Fibroblast of lung (primary cell): ENCODE results near the gene IGFBPL1. TPM values are rescaled to one million over a fixed set of nuclear protein-coding genes. Genes with fewer than 3 reads are reported as not detected.

Experiments
- DNase-seq, 2 donors: peaks; one replicate each; pipeline versions ENCODE4 v3.0.0 to v3.0.0-alpha.2; 2010; ENCODE audit warnings: low read depth in 2 of 2
- H2AFZ ChIP-seq: 2 replicates; pipeline ENCODE4 v1.5.1; 2012; ENCODE audit warnings: low read length, control low read depth, inconsistent platforms
- H3K27ac ChIP-seq: 2 replicates; pipeline ENCODE4 v1.5.1; 2011; ENCODE audit warnings: low read length, control low read depth; ENCODE audit not compliant: insufficient read depth
- H3K27me3 ChIP-seq: 2 replicates; pipeline ENCODE4 v1.5.1; 2011; ENCODE audit warnings: mild to moderate bottlenecking, low read length; ENCODE audit not compliant: control insufficient read depth, insufficient read depth
- H3K36me3 ChIP-seq: 2 replicates; pipeline ENCODE4 v1.5.1; 2011; ENCODE audit warnings: low read length; ENCODE audit not compliant: control insufficient read depth, insufficient read depth
- H3K4me1 ChIP-seq: 2 replicates; pipeline ENCODE4 v1.5.1; 2011; ENCODE audit warnings: low read length; ENCODE audit not compliant: control insufficient read depth, insufficient read depth; ENCODE audit errors: extremely low read depth
- H3K4me2 ChIP-seq: 2 replicates; pipeline ENCODE4 v1.5.1; 2011; ENCODE audit warnings: low read length, control low read depth; ENCODE audit not compliant: insufficient read depth; ENCODE audit errors: extremely low read depth
- H3K4me3 ChIP-seq, 4 experiments: fragments of 200-600 bp in 1 of 4; sonication (generic) in 1 of 4; replicated peaks in 1 of 4; 2 replicates each; pipeline ENCODE4 v1.5.1; 2011 to 2016; ENCODE audit warnings: low read length in 4 of 4, low read depth in 3 of 4, mild to moderate bottlenecking in 3 of 4, control low read depth in 2 of 4, inconsistent platforms in 1 of 4, mixed read lengths in 1 of 4; ENCODE audit not compliant: insufficient read depth in 1 of 4; ENCODE audit errors: control extremely low read depth in 1 of 4
- H3K79me2 ChIP-seq: 2 replicates; pipeline ENCODE4 v1.5.1; 2012; ENCODE audit warnings: mild to moderate bottlenecking, low read length, inconsistent platforms; ENCODE audit not compliant: control insufficient read depth, insufficient read depth
- H3K9ac ChIP-seq: 2 replicates; pipeline ENCODE4 v1.5.1; 2011; ENCODE audit warnings: mild to moderate bottlenecking, low read length, control low read depth; ENCODE audit not compliant: insufficient read depth
- H3K9me3 ChIP-seq: 2 replicates; pipeline ENCODE4 v1.5.1; 2012; ENCODE audit warnings: low read depth, low read length; ENCODE audit not compliant: control insufficient read depth, insufficient read depth
- H4K20me1 ChIP-seq: 2 replicates; pipeline ENCODE4 v1.5.1; 2011; ENCODE audit warnings: low read length; ENCODE audit not compliant: control insufficient read depth, insufficient read depth; ENCODE audit errors: extremely low read depth
- CTCF ChIP-seq, 2 donors: IDR thresholded peaks in 1 of 2; conservative IDR thresholded peaks in 1 of 2; 1 replicate in 1 of 2; 2 replicates in 1 of 2; pipeline ENCODE4 v1.5.1; 2011 to 2012; ENCODE audit warnings: low read length in 2 of 2, control low read depth in 1 of 2, inconsistent platforms in 1 of 2, low read depth in 1 of 2, mild to moderate bottlenecking in 1 of 2
- EZH2 ChIP-seq: IDR thresholded peaks from 2 replicates; pipeline ENCODE4 v1.5.1; 2012; ENCODE audit warnings: low read length, control low read depth, mild to moderate bottlenecking; ENCODE audit errors: missing control alignments
- polyA plus RNA-seq, 2 donors: library from polyadenylated mRNA; depleted of rRNA in 1 of 2; stranded (reverse) in 1 of 2; unstranded in 1 of 2; fragments of >200 nt; gene quantifications; 2 replicates each; pipeline ENCODE4 v1.2.1, GENCODE V29; 2011 to 2012; ENCODE audit warnings: missing spikeins in 1 of 2
- total RNA-seq: library from RNA; depleted of rRNA; stranded (reverse); fragments of >200 nt; gene quantifications from 2 replicates; pipeline ENCODE4 v1.2.1, GENCODE V29; 2014

IGFBPL1 gene
- total and polyA plus RNA-seq, 2 donors (not counting 1 experiment from before 2014, with no cell fraction given), result not detected

- no peak for DNase-seq
- Histone ChIP-seq H3K4me3 (no peak overlapping the region), H4K20me1 (no peaks in the 10 kb centered on the region), H3K9ac (no peak overlapping the region), H3K36me3 (no peaks in the 10 kb centered on the region), H3K4me2 (no peak overlapping the region), H3K27me3 (peaks cover 20% of the 10 kb centered on the region), H3K27ac (no peak overlapping the region), H3K79me2 (no peaks in the 10 kb centered on the region), H2AFZ (no peak overlapping the region), H3K4me1 (no peaks in the 10 kb centered on the region), H3K9me3 (no peaks in the 10 kb centered on the region)
- TF ChIP-seq CTCF (conservative IDR thresholded peaks at IDR 0.05 in 1 of 2, IDR thresholded peaks at IDR 0.05 in 1 of 2; ENCODE audit: low read depth in 1 of 2, low read length in 2 of 2) (no peak), EZH2 (no peak)
Observed at GRCh38 chr9:38413283-38413682, 11.0 kb downstream of the IGFBPL1 start.

GRCh38 chr9:38412751-38413150, 11.5 kb downstream of the IGFBPL1 start:
- H3K4me2 ChIP-seq, result no peak overlapping the region
- H3K9me3 ChIP-seq, result no peaks in the 10 kb centered on the region
- H2AFZ ChIP-seq, result no peak overlapping the region
- no peaks in the 10 kb centered on the region for H4K20me1 ChIP-seq
- no peaks in the 10 kb centered on the region for H3K79me2 ChIP-seq
- DNase-seq, result no peak
- no peak overlapping the region for H3K4me3 ChIP-seq
- no peak for TF ChIP-seq CTCF (conservative IDR thresholded peaks at IDR 0.05 in 1 of 2, IDR thresholded peaks at IDR 0.05 in 1 of 2; ENCODE audit: low read depth in 1 of 2, low read length in 2 of 2)
- no peak for TF ChIP-seq EZH2
- no peaks in the 10 kb centered on the region for H3K36me3 ChIP-seq
- no peak overlapping the region for H3K9ac ChIP-seq
- no peak overlapping the region for H3K27ac ChIP-seq
- H3K27me3 ChIP-seq, result peaks cover 20% of the 10 kb centered on the region
- H3K4me1 ChIP-seq, result no peaks in the 10 kb centered on the region

- DNase-seq, result no peak
- Histone ChIP-seq H3K79me2 (no peaks in the 10 kb centered on the region), H3K4me2 (no peak overlapping the region), H3K36me3 (no peaks in the 10 kb centered on the region), H2AFZ (no peak overlapping the region), H3K9ac (no peak overlapping the region), H3K4me1 (no peaks in the 10 kb centered on the region), H3K4me3 (no peak overlapping the region), H3K9me3 (no peaks in the 10 kb centered on the region), H3K27me3 (peaks cover 13% of the 10 kb centered on the region), H4K20me1 (no peaks in the 10 kb centered on the region), H3K27ac (no peak overlapping the region)
- TF ChIP-seq EZH2, result no peak
- no peak for TF ChIP-seq CTCF (conservative IDR thresholded peaks at IDR 0.05 in 1 of 2, IDR thresholded peaks at IDR 0.05 in 1 of 2; ENCODE audit: low read depth in 1 of 2, low read length in 2 of 2)
Observed at GRCh38 chr9:38408719-38409118, 15.5 kb downstream of the IGFBPL1 start.
